ENCODE measurements around the gene ZNF578.
"Not testable (repeated sequence)": the region's sequence is repeated elsewhere in the genome, so short reads cannot be mapped to it uniquely, and the experiment has no call there.

GRCh38 chr19:52500474-52500873, 47.1 kb downstream of the ZNF578 start:
- TF ChIP-seq, protein P1, sequence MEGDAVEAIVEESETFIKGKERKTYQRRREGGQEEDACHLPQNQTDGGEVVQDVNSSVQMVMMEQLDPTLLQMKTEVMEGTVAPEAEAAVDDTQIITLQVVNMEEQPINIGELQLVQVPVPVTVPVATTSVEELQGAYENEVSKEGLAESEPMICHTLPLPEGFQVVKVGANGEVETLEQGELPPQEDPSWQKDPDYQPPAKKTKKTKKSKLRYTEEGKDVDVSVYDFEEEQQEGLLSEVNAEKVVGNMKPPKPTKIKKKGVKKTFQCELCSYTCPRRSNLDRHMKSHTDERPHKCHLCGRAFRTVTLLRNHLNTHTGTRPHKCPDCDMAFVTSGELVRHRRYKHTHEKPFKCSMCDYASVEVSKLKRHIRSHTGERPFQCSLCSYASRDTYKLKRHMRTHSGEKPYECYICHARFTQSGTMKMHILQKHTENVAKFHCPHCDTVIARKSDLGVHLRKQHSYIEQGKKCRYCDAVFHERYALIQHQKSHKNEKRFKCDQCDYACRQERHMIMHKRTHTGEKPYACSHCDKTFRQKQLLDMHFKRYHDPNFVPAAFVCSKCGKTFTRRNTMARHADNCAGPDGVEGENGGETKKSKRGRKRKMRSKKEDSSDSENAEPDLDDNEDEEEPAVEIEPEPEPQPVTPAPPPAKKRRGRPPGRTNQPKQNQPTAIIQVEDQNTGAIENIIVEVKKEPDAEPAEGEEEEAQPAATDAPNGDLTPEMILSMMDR (IDR thresholded peaks at IDR 0.05 in 2 of 3, conservative IDR thresholded peaks at IDR 0.05 in 1 of 3; ENCODE audit: control insufficient read depth in 2 of 3, extremely low read depth in 1 of 3, insufficient read depth in 1 of 3, low read depth in 3 of 3, low read length in 3 of 3): not testable (repeated sequence)
- TF ChIP-seq GABPA (IDR thresholded peaks at IDR 0.05; ENCODE audit: low read depth); TCF7 (IDR thresholded peaks at IDR 0.05; ENCODE audit: borderline replicate concordance); SRF (IDR thresholded peaks at IDR 0.05; ENCODE audit: low read depth in 2 of 2, low read length in 2 of 2); KDM1A (IDR thresholded peaks at IDR 0.05; ENCODE audit: borderline replicate concordance); POLR2A (IDR thresholded peaks at IDR 0.05; ENCODE audit: low read depth, low read length); EZH2 (IDR thresholded peaks at IDR 0.05; ENCODE audit: borderline replicate concordance, control insufficient read depth, low read depth, low read length); BACH1 (IDR thresholded peaks at IDR 0.05; ENCODE audit: borderline replicate concordance); GATAD2B (conservative IDR thresholded peaks at IDR 0.05; ENCODE audit: low read depth): not testable (repeated sequence)
